SU-DHL-6 (cell line): ENCODE results near the gene TNNI3K.

ENCODE experiments used
- CTCF ChIP-seq: fragments of 200-600 bp; sonication (generic); IDR thresholded peaks from one replicate; pipeline ENCODE4 v1.5.1; 2017; ENCODE audit warnings: antibody characterized with exemption, mild to moderate bottlenecking, low read length, moderate library complexity; ENCODE audit not compliant: insufficient read depth, poor library complexity, severe bottlenecking
- EZH2phosphoT487 ChIP-seq: fragments of 200-600 bp; sonication (generic), shearing (Covaris generic); conservative IDR thresholded peaks from 2 replicates; pipeline ENCODE4 v1.6.1; 2018; ENCODE audit warnings: mild to moderate bottlenecking, antibody characterized with exemption, low read length, moderate library complexity, mixed read lengths

GRCh38 chr1:74412244-74412643, 177.1 kb downstream of the TNNI3K start:
- TF ChIP-seq CTCF (no peak), EZH2phosphoT487 (no peak)
